Right renal cortex interstitium (tissue), 3 donors: ENCODE data around the gene RBBP8NL. TPM values are rescaled to one million over a fixed set of nuclear protein-coding genes. Genes with fewer than 3 reads are reported as not detected.
"Not testable (repeated sequence)": the region's sequence is repeated elsewhere in the genome, so short reads cannot be mapped to it uniquely, and the experiment has no call there.

ENCODE experiments used
- DNase-seq, 3 donors: peaks; one replicate each; pipeline ENCODE4 v3.0.0-alpha.2; 2013; ENCODE audit warnings: low read depth in 3 of 3, low spot score in 2 of 3
- polyA plus RNA-seq, 3 donors: library from polyadenylated mRNA; unstranded; fragments of 120-200 nt; gene quantifications; one replicate each; pipeline ENCODE4 v1.2.1, GENCODE V29; 2013; ENCODE audit not compliant: insufficient read length in 3 of 3

RBBP8NL gene
- polyA plus RNA-seq, 3 donors, result 0.87 to 1.5 (median 1.4) TPM

DNA sequence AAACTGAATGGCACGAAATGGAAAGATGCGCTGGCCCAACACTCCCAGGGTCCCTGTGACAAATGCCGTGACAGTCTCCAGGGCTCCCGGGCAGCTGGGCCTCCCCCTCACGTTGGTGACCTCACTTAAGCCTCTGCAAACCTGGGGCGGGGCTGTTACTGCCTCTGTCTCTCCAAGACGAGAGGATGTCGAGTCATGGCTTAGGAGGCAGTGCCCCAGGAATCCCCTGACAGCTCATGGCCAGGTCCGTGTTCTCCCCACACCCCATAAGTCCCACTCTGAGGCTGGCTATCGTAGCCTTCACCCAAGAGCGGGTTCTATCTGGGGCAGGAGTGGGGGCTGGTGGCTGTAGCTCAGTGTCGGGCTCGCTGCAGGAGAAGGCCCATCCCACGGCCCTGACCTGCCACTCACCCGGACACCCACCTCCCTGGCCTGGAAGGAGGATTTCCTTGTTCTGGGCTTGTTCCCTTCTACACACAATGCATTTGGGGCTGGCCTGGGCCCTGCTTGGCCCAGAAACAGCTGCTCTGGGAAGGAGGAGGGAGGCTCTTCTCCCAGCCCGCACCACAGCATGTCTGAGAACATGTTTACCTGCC, 46.0 kb downstream of the RBBP8NL start:
- DNase-seq, result no peak

DNA sequence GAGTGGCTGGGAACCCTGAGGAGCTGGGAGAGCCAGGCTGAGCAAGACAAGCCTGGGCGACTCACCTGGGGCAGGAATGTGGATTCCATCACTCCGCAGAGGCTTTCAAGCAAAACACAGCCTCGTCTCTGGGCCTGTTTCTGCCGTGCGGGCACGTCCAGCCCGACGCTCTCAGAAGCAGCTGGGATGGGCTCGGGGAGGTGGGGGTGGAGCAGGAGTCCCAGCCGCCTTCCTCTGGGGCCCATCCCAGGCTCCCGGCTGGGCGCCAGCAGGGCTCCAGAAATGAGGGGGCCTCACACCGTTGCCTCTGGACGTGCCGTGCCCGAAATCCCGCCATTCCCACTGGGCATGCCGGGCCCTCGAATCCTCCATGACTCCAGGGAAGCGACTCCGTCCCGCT, 49.1 kb downstream of the RBBP8NL start:
- no peak for DNase-seq

DNA sequence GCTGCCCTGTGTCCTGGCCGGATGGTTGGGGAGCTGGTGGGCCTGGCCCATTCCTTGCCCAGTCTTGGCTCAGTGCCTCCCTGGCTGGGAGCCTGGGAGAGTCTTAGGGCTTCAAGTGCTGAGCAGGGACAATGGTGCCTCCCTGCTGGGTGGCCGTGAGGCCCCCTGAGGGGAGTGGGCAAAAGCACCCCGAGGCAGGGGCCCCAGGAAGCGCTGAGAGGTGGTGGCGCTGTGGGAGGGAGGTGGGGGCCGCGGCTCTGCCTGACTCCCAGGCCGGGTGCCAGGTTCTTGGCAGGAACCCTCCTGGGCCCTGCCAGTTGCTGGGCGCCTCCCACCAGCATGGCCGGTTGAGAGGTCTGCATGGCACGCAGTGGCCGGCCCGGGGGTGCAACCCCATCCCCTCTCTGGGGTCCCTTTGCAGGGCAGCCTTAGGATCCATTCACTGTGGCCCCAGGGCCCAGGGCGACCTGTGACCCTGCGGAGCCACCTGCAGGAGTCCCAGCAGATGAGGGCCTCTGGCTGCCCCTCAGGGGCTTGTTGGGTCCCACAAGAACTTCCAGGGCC, 49.6 kb downstream of the RBBP8NL start:
- DNase-seq, result no peak

DNA sequence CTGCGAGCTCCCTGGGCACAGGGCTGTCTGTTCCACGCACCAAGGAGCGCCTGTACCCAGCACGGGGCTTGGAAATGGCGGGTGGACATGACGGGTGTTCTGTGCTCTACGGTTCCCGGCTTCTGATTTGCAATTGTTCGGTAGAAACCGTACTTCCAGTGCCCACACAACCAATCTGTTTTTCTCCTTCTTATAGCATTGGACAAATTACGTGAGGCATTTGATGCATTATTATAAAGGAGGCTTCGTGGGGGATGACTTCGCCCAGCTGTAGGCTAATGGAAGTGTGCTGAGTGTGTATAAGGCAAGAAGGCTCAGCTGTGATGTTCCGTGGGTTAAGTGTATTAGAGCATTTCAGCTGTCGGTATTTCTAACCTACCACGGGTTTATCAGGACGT, 50.3 kb downstream of the RBBP8NL start:
- no peak for DNase-seq

DNA sequence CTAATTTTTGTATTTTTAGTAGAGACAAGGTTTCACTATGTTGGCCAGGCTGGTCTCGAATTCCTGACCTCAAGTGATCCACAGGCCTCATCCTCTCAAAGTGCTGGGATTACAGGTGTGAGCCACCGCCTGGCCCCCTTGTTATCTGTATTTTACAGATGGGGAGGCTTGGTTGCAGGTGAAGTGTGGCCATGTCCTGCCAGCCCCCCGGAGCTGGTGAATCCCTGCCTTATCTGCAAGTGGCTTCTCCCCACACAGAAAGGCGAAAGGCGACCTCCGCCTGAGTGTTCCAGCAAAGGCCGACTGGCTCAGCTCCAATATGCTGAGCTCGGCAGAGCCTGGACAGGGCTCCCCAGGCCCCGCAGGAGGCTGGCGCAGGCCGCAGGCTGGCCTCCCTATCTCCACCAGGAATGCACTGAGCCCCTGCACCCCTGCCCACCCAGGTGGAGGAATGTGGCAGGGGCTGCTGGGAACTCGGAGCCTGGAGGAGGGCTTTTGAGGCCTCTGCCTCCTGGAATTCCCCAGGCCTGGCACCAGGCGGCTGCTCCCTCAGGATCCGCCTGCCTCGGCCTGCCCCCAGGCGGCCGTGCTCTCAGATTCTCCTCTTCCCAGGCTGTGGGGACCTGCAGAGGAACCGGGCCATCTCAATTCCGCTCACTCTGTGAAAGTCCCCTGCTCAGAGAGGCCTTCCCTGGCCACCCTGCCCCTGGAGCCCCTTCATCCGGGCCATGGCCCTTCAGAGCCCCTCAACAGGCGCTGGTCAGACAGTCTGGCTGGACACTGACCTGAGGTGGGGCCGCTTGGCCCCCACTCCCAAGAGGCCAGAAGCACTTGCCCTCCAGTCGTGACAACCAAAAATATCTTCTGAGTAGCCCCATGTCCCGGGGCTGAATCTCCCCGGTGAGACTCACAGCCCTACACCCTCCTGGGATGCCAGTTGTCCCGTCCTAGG, 51.0 kb downstream of the RBBP8NL start:
- no peak for DNase-seq

DNA sequence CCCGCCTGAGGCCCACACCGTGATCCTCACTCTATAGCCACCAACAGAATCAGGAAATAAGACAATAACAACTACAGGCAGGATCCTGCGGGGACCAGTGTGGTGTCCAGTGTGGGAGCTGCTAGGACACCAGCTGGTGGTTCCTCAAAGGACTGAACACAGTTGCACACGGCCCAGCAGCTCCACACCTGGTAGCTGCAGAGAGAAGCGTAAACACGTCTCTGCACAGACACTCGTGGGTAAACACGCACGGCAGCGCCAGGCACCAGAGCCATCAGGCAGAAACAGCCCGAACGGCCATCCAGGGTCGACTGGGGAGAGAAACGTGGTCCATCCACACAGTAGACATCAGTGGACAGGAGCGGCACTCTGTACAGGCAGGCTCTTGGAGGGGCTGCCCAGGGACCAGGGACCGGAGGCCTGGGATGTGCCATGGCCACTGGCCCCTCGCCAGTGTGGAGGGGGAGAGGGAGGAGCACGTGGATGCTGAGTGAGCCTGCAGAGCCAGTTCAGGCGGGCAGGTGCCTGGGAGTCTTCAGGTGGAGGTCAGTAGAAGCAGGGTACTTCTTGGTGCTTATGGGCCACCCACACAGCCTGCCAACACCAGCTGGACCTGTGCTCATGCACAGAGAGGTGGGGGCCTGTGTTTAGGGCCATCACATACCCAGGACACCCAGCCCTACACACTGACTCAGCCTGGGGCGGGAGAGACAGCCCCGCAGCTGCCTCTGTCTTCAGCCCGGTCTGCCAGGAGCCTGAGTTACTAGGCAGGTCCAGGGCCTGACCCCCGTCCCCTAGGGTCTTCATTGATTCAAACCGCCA, 52.8 kb downstream of the RBBP8NL start:
- no peak for DNase-seq

DNA sequence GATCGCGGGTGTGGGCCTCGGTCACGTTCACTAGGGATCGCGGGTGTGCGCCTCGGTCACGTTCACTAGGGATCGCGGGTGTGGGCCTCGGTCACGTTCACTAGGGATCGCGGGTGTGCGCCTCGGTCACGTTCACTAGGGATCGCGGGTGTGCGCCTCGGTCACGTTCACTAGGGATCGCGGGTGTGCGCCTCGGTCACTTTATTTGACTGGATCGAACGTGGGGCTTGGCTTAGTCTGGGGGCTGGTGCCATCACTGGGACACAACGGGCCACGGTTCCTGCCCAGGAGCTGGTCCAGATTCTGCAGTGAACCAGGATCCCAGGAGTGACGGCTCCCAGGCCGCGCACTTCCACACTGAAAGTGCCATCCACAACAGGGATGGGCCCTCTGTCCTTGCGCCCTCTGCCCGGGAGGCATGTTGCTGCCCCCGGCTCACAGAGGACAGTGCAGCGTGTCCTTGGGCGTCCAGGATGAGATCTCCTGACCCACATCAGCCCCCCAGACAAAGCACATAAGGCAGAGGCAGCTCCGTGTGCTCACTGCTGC, 53.6 kb downstream of the RBBP8NL start:
- DNase-seq, result not testable (repeated sequence)

DNA sequence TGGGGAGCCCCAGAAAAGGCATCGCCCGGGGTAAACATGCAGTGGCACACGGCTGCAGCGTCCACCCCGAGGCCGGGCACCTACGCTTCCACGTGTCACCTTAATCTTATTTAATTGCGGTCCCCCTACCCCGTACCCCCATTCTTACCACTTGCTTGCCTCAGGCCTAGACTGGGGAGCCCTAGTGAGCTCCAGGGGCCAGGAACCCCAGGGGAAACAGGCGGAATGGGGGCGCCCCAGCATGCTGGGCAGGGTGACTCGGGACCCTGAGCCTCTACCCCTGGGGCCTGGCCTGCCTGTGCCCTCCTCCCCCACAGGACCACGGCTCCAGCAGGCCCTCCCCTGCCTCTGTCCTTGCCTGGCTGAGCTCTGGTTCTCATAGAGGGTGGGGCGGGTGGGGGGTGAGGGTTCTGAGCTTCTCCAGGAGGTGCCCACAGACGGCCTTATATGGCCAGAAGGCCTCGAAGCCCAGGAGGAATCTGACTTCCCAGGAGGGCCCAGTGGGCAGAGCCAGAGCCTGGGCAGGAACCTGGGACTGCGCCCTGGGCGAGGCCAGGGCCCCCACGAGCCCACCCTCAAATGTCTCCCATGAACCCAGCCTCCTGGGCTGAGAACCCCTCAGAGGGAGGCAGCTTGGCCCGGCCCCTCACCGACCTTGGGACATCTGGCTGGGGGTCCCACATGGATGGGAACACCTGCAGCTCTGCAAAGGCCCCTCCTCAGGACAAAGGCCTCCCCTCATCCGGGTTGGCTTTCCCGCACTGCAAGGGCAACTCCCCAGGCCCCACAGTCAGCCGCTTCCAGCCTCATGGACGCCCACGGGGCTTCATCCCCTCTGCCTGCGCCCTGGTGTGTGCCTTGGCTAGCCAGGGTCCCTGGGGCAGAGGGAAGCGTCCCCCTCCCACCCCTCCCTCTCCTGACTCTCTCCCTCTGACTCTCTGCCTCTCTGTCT, 55.0 kb downstream of the RBBP8NL start:
- DNase-seq, result no peak

DNA sequence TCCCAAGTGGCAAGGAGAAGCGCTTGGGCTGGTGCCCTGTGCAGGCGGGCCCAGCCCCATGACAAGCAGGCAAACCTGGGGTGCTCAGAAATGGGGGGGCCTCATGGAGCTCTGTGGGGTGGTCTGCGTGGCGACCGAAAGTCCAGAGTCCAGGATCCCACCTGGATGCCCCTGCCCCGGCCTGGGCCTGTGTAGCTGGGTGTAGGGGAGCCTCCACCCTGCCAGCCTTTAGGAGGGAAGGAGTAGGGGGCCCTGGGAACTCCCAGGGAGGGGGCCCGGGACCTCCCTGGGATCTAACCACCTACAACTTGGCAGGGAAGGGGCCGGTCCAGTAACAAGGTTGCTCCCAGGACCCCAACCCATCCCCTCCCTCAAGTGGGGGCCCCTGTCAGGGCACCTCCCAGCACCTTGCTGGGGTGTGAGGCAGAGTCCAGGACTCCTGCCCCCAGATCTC, 55.7 kb downstream of the RBBP8NL start:
- DNase-seq, result no peak

DNA sequence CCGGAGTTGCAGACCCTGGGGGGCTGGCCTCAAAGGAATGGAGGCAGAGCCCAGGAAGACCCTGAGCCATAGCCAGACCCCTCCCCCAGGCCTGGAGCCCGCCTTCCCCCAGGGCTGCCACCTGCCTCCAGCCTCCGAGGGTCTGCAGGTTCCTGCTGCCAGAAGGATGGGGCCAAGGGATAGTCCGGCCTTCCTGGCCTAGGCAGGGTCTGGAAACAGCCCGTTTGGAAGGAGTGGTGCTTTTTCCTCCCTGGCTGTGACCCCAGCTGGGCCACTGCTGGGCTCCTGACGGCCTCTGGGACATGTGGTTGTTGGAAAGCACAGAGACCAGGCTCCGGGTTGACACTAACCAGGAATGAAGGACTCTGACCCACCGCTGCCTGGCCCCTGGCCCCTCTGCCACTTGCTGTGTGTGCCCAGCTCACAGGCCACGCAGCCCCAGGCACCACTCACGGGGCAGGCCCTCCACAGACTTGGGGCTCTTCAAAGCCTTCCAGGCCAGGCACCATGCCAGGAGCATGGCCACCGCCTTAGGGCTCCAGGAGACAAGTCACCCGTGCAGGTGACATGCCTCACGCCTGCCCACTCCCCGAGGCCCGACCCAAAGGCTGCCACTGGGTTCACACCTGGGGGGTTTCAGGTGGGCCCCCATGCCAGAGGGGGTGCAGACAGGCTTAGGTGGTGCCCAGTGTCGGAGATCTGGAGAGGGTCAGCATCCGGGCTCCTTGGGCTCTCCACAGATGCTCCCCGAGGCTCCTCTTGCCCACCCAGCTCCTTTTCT, 56.3 kb downstream of the RBBP8NL start:
- DNase-seq, result no peak

DNA sequence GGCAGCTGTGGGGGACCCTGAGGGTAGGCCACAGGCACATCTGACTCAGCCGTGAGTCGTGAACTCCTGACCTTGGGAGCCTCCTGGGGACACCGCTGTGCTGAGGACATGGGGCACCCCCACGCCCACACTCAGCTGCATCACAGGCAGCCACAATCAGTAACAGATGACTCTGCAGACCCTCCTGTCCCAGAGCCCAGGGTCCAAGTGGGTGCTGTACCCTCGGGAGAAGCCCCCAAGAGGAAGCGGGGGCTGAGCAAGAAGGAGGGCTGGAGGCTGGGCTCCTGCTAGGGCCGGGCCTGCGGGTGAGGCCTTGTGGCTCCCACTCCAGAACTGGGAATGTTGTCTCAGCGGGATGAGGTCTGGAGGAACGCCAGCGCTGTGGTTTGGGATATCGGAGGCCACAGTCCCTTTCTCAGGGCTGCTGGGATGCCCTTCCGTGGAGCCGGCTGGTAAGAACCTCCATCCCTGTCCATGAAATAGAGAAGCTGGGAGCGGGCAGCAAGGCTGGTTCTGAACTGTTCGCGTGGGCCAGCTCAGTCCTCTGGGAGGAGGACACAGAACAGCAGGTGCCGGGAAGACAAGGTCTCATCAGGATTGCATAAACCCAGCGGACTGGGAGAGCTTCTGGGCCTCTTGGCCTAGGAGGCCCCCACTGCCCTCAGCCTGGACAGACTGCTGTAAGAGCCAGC, 57.1 kb downstream of the RBBP8NL start:
- no peak for DNase-seq

DNA sequence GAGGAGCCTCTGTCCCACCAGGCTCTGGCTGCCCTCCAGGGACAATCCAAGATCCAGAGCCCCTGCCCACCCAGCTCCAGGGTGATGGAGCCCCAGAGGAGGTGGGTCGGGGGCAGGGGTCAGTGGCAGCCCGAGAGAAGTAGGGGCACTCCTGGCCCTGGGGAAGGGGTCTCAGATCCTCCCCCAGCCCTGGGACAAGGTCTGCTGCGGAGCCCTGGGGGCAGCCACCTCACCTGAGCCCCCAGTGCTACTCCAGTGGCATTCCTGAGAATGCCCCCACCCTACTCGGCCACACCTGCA, 57.6 kb downstream of the RBBP8NL start:
- DNase-seq, result no peak

DNA sequence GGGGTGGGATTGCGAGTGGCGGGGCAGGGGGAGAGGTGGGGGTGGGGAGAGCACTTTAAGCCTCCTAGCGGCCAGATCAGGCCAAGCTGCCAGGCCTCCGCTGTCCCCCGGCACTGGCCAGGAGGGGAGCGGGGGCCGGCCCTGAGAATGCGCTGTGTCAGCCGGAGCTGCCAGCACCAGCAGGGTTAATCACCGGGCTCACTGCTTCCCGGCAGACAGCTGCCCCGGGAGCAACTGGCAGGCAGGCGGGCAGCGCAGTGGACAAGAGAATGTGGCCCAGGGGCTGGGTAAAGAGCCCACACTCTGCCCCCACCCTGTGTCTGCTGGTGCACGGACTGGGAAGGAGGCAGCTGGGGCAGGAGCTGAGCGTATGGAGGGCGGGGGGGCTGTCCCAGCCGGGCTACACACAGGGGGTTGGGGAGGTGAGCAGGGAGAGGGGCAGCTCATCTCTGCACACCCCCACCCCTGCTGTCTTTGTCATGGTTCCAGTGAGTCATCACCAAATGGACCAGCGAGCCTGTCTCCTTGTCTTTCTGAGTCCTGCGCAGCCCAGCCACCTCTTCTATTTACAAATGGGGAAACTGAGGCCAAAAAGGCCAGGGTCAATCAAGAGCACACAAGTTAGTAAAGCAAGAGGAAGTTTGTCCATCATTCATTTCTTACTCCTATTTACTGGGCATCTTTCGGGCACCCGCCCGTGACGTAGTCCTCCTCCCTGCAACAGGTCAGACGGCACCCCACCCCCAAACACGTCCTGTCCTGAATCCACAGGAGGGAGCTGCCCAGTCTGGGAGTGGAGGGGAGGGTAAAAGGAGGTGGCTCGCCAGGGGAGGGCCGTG, 58.1 kb downstream of the RBBP8NL start:
- no peak for DNase-seq

DNA sequence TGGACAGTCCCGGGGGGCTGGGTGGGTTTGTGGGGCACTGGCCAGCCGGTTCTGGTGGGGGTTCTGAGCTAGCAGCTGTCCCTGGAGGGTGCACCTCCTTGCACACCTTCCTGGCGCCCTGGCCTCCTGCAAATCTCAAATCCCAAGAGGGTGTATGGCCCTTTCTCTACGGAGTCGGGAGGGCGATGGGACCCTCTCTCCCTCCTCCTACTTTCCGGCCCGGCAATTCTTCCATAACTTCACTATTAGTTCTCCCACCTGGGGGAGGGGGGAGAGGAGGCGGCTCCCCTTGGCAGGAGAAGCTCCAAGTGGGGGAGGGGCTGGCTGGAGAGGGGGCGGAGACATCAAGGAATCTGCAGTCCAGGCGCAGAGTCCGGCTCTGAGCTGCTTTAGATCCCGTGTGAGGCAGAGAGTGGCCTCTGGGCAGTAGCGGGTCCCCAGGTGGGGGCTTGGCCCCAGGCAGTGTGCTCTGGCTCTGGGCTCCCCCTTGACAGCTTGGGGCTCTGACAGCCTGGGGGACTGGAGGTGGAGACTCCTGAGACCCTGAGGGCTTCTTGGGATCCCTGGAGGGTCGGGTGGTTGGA, 58.9 kb downstream of the RBBP8NL start:
- no peak for DNase-seq

DNA sequence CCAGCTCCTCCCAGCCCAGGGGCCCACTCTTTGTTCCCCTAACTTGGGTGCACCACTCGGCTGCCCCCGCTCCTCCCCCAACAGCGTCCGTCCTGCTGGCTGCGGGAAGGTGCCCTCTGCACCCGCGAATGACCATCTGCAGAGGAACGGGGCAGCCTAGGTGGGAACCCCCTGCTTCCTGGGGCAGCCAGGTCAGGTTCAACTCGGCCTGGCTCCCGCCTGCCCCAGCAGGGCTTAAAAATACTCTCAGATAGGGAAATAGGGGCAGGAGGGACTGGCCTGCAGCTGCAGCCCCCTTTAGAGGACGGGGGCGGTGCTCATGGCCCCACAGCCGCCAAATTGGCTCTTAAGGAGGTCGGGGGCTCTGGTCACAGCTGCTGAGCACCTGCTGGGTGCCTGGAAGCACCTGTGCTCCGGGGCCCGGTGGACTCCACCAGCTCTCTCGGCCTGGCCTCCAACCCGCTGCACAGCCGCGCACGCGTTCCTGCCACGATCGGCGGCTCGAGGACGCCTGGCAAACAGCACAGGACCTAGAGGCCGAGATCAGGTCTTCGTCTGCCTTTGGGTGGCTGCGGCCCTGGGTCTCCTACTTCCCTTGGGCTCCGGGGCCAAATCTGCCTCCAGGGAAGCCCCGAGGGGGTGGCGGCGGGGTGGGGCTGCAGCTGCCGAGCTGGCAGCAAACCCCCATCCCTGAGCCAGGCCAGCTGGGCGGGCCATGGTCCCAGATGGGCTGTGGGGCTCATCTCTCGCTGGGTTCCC, 59.5 kb downstream of the RBBP8NL start:
- no peak for DNase-seq

DNA sequence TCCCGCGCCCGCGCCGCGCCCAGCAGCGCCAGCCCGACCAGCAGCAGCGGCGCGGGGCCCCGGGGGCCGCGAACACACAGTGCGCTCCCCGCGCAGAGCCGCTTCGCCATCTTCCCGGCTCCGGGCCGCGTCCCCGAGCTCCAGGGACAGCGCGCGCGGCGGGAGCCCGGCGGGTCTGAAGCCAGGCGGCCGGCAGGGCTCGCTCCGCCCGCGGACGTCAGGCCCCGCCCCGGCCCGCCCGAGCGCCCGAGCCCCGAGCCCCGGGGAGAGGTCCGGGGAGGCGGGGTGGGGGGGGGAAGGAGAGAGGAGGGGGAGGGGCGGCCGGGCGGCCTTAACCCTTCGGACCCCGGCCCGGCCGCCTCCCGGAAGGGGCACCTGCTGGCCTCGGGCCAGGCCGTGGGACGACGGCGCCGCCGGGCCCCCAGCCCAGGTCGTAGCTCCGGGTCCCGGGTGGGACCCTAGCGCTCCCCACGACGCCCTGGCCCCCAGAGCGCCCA, 60.2 kb downstream of the RBBP8NL start, which contains the start of gene LAMA5:
Gene LAMA5, minus strand, starts transcription at position 177 of the 497 bp plus-strand sequence. Its CDS starts 67 bp downstream, at position 110.
- DNase-seq, result no peak
